Activated CD4-positive, alpha-beta memory T cell treated with anti-CD3 and anti-CD28 coated beads for 36 hours (primary cell): ENCODE measurements around the gene CCDC187. TPM values are rescaled to one million over a fixed set of nuclear protein-coding genes. Genes with fewer than 3 reads are reported as not detected.
"Not testable (repeated sequence)": the region's sequence is repeated elsewhere in the genome, so short reads cannot be mapped to it uniquely, and the experiment has no call there.

Experiments
- CTCF ChIA-PET: fragments of 350-600 bp; sonication (Branson Sonifier 250); formaldehyde crosslinking; loops from one replicate; lab custom pipeline; 2021; ENCODE audit warnings: antibody characterized with exemption, inconsistent platforms; lab: Charles Lee
- POLR2A ChIA-PET: fragments of 350-600 bp; sonication (Branson Sonifier 250); formaldehyde crosslinking; loops from one replicate; lab custom pipeline; 2021; ENCODE audit warnings: antibody characterized with exemption; lab: Charles Lee
- DNase-seq: peaks from one replicate; pipeline ENCODE4 v3.0.0-alpha.2; 2020
- H3K27ac Mint-ChIP-seq: one replicate; pipeline ENCODE4 v1.8.0; 2021; ENCODE audit warnings: mixed read lengths
- H3K27me3 Mint-ChIP-seq: one replicate; pipeline ENCODE4 v1.8.0; 2021; ENCODE audit warnings: mixed read lengths
- H3K36me3 Mint-ChIP-seq: one replicate; pipeline ENCODE4 v1.8.0; 2021; ENCODE audit warnings: mixed read lengths
- H3K4me1 Mint-ChIP-seq: one replicate; pipeline ENCODE4 v1.8.0; 2021; ENCODE audit warnings: low read depth, mixed read lengths
- H3K4me3 Mint-ChIP-seq: one replicate; pipeline ENCODE4 v1.8.0; 2021; ENCODE audit warnings: mild to moderate bottlenecking, mixed read lengths
- H3K9me3 Mint-ChIP-seq: one replicate; pipeline ENCODE4 v1.8.0; 2021; ENCODE audit warnings: mixed read lengths
- intact Hi-C: fragments of 100-400 bp; cut with micrococcal nuclease; formaldehyde crosslinking; loops from one replicate; pipeline ENCODE4 v1.15.1; 2023
- total RNA-seq, 2 experiments: library from RNA; stranded (reverse); gene quantifications; one replicate each; pipeline ENCODE4 v1.2.3, GENCODE V29; 2021

CCDC187 gene
- total RNA-seq, 2 experiments from 2014 or later: not detected

DNA sequence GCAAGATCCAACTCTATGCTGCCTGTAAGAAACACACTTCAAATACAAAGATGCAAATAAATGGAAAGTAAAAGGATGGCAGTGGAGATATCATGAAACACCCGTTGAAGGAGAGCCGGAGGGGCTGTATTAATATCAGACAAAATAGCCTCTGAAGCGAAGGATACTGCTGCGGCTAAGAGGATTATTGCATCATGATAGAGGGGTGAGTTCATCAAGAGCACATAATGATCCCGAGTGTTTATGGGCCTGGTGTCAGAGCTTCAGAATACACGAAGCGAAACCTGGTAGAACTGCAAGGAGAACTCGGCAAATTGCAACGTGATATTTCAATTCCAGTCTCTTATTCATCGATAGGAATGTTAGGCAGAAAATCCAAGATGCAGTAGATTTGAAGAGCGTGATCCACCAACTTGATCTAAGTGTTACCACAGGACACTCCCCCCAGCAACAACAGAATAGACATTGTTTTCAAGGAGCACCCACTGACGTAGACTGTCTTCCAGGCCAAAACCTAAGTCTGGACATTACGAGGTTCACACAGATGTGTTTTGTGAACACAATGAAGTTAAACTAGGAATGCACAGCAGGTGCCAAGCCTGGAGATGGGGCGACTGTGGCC is 30.5 kb downstream of the CCDC187 start:
- POLR2A ChIA-PET: no interaction called here
- Mint-ChIP-seq H3K27ac (no peak overlapping the region), H3K9me3 (no peaks in the 10 kb centered on the region), H3K36me3 (no peaks in the 10 kb centered on the region), H3K4me1 (no peaks in the 10 kb centered on the region), H3K27me3 (peaks cover 3% of the 10 kb centered on the region), H3K4me3 (no peak overlapping the region)
- CTCF ChIA-PET: no interaction called here
- intact Hi-C loops: no loop called here
- DNase-seq: no peak

DNA sequence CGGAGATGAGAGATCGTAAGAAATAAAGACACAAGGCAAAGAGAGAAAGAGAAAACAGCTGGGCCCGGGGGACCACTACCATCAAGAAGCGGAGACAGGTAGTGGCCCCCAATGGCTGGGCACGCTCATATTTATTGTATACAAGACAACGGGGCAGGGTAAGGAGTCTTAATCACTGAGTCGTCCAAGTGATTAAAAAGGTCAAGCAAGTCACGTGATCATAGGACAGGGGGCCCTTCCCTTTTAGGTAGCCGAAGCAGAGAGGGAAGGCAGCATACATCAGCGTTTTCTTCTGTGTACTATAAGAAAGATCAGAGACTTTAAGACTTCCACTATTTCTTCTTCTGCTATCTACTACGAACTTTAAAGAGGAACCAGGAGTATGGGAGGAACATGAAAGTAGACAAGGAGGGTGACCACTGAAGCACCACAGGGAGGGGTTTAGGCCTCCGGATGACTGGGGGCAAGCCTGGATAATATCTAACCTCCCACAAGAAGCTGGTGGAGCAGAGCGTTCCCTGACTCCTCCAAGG is 33.7 kb downstream of the CCDC187 start:
- no peaks in the 10 kb centered on the region for H3K9me3 Mint-ChIP-seq
- no peak overlapping the region for H3K4me3 Mint-ChIP-seq
- no peak overlapping the region for H3K27ac Mint-ChIP-seq
- intact Hi-C loops: no loop called here
- peaks cover 7% of the 10 kb centered on the region for H3K4me1 Mint-ChIP-seq
- DNase-seq: no peak
- peaks cover under 1% of the 10 kb centered on the region for H3K27me3 Mint-ChIP-seq
- POLR2A ChIA-PET: no interaction called here
- CTCF ChIA-PET: interaction anchor here (1.5 kb wide), 1 partner anchor 13 kb away, joined by 3 read pairs; no protein-coding TSS in a partner anchor
- H3K36me3 Mint-ChIP-seq: no peaks in the 10 kb centered on the region

DNA sequence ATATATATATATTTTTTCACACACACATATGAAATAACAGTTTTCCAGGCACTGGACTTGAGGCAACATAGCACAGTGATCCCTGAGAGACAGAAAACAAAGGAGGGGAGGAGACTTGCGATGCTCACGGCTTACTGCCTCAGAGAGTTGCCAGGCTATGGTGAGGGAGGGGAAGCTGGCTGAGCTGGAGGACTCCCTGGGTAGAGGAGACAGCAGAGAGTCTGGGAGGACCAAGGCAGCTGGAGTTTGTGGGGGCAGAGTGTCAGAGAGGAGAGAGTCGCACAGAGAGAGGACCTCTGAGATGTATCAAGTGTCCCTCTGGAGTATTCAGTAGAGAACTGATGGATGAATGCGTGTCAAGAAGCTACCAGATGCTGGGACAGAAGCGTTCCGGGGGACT is 35.2 kb downstream of the CCDC187 start:
- Mint-ChIP-seq H3K4me3 (no peak overlapping the region), H3K27ac (no peak overlapping the region), H3K27me3 (no peaks in the 10 kb centered on the region), H3K9me3 (no peaks in the 10 kb centered on the region), H3K4me1 (peaks cover 7% of the 10 kb centered on the region), H3K36me3 (no peaks in the 10 kb centered on the region)
- no peak for DNase-seq
- POLR2A ChIA-PET: no interaction called here
- CTCF ChIA-PET: interaction anchor here (0.7 to 1.5 kb wide), 3 partner anchors 13 to 18 kb away, joined by 3 read pairs; no protein-coding TSS in a partner anchor
- intact Hi-C loops: no loop called here

DNA sequence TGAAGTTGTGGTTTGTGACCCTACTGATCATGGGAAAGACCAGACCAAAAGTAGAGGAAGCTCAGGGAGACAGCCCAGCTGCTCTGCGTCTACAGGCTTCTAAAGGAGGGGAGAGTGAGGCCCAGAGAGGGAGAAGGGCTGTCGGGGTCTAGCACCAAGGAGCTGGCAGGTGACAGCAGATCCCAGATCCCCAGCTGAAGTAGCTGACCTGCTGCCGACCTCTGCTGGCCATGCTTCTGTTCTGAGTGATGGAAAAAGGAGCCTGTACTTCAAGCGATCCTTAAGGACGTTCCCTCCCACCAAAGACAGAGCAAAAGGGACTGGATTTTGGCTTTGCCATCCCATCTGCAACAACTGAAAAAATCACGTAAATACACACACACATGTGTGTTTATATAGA is 35.6 kb downstream of the CCDC187 start:
- Mint-ChIP-seq H3K9me3 (no peaks in the 10 kb centered on the region), H3K36me3 (no peaks in the 10 kb centered on the region), H3K27ac (no peak overlapping the region), H3K27me3 (no peaks in the 10 kb centered on the region), H3K4me3 (peak overlapping the region; percentile 65), H3K4me1 (peaks cover 7% of the 10 kb centered on the region)
- DNase-seq: no peak
- ChIA-PET CTCF (interaction anchor here (0.5 to 1.7 kb wide), 7 partner anchors 10 to 127 kb away, joined by 3 to 6 read pairs (median 4); no protein-coding TSS in a partner anchor), POLR2A (no interaction called here)
- intact Hi-C loops: no loop called here

DNA sequence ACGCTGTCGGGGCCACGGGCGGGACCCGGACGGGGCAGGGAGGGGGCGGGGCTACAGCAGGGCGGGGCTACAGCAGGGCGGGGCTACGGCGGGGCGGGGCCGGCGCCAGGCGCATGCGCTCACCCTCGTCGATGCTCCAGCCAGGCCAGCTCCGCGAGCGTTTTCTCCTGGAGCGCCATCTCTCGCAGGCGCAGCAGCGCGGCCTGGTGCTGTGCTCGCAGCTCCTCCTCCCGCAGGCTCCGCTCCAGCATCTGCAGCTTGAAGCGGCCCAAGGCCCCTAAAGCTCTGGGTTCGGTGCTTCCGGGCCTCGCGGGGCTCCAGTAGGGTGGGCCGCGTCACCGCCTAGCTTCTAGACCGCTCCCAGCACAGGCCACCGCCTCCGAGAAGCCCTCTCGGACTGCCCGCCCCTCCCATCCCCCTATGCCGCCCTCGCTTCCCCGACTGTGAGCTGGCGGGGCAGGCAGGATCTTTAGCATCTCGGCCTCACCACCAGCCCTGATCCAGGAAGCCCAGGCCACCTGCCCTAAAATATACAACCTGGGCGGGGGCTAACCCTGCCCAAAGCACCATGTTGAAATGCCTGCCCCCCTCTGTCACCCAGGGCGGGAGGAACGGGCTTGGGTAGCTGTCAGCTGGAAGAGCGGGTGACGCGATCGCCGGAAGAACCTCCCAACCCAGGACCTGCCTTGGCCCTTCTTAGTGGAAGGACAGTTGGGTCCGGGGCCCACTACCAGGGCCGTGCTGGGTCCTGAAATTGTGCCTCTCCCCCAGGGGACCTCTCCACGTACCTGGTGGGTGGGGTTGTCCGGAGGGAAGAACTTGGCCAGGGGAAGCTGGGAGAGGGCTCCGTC is 36.4 kb downstream of the CCDC187 start:
- Mint-ChIP-seq H3K4me1 (peaks cover 7% of the 10 kb centered on the region), H3K27ac (peak overlapping the region; percentile 18), H3K9me3 (no peaks in the 10 kb centered on the region), H3K36me3 (no peaks in the 10 kb centered on the region), H3K4me3 (peak overlapping the region; percentile 65), H3K27me3 (no peaks in the 10 kb centered on the region)
- intact Hi-C loops: loop anchor here (1.0 kb wide), 1 partner anchor 22 kb away; the partner anchor contains the start of gene QSOX2
- DNase-seq: peak; percentile 91
- ChIA-PET CTCF (interaction anchor here (0.5 to 1.7 kb wide), 12 partner anchors 10 to 178 kb away, joined by 3 to 9 read pairs (median 4); no protein-coding TSS in a partner anchor), POLR2A (interaction anchor here (1.0 to 1.3 kb wide), 4 partner anchors 17 to 539 kb away, joined by 3 to 4 read pairs (median 3); no protein-coding TSS in a partner anchor)

DNA sequence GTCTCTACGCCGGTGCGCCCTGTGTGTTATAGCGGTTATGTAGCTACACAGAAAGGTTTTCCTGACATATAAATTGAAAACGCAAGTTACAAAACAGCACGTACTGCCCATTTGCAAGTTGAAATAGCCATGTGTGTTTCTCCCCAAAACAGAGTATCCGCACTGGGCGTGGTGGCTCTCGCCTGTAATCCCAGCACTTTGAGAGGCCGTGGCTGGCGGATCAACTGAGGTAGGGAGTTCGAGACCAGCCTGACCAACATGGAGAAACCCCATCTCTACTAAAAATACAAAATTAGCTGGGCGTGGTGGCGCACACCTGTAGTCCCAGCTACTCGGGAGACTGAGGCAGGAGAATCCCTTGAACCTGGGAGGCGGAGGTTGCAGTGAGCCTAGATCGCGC is 37.3 kb downstream of the CCDC187 start:
- not testable (repeated sequence) for H3K9me3 Mint-ChIP-seq, H3K27me3 Mint-ChIP-seq, H3K4me1 Mint-ChIP-seq, DNase-seq, H3K36me3 Mint-ChIP-seq
- POLR2A ChIA-PET: interaction anchor here (1.0 to 1.3 kb wide), 4 partner anchors 16 to 540 kb away, joined by 3 to 4 read pairs (median 3); no protein-coding TSS in a partner anchor
- intact Hi-C loops: loop anchor here (1.0 kb wide), 1 partner anchor 21 kb away; the partner anchor contains the start of gene QSOX2
- CTCF ChIA-PET: interaction anchor here (0.7 to 1.7 kb wide), 6 partner anchors 23 to 177 kb away, joined by 3 to 9 read pairs (median 4); no protein-coding TSS in a partner anchor
- Mint-ChIP-seq H3K27ac (peak overlapping the region; percentile 18), H3K4me3 (peak overlapping the region; percentile 65)

DNA sequence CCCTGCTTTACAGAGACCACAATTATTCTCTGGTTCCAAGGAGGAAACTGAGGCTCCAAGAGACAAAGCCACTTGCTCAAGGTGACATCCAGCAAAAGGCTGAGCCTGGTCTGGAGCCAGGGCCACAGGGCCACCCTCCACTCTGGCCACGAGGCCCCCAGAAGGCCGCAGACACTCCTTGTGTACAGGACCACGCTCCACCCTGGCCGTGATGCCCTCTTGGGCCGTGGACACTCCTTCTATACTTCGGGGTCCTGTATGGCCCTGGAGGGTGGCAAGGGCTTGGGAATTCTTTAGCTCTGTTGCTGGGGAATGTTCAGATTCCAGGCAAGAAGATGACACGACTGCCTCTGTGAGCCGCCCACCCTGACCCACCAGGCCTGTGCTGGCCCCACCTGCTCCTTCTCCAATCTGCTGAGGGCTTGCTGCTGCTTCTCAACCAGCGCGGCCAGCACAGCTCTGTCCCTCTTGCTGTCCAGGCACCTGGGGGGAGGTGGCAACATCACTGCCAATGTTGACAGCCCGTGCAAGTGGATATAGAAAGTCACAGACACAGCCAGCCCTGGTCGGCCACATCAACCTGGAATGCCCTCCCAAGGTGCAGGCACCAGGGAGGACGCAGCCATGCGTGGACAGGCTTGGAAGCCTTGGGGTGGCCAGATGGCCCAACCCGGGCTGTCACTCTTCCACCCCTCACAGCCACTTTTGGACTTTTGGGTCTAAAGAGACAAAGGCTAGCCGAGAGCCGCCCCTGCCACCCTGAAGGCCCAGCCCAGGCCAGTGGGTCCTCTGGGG is 38.1 kb downstream of the CCDC187 start:
- intact Hi-C loops: no loop called here
- H3K4me3 Mint-ChIP-seq: no peak overlapping the region
- CTCF ChIA-PET: no interaction called here
- H3K4me1 Mint-ChIP-seq: peaks cover 7% of the 10 kb centered on the region
- no peak overlapping the region for H3K27ac Mint-ChIP-seq
- no peak for DNase-seq
- no peaks in the 10 kb centered on the region for H3K36me3 Mint-ChIP-seq
- POLR2A ChIA-PET: no interaction called here
- H3K9me3 Mint-ChIP-seq: no peaks in the 10 kb centered on the region
- no peaks in the 10 kb centered on the region for H3K27me3 Mint-ChIP-seq

DNA sequence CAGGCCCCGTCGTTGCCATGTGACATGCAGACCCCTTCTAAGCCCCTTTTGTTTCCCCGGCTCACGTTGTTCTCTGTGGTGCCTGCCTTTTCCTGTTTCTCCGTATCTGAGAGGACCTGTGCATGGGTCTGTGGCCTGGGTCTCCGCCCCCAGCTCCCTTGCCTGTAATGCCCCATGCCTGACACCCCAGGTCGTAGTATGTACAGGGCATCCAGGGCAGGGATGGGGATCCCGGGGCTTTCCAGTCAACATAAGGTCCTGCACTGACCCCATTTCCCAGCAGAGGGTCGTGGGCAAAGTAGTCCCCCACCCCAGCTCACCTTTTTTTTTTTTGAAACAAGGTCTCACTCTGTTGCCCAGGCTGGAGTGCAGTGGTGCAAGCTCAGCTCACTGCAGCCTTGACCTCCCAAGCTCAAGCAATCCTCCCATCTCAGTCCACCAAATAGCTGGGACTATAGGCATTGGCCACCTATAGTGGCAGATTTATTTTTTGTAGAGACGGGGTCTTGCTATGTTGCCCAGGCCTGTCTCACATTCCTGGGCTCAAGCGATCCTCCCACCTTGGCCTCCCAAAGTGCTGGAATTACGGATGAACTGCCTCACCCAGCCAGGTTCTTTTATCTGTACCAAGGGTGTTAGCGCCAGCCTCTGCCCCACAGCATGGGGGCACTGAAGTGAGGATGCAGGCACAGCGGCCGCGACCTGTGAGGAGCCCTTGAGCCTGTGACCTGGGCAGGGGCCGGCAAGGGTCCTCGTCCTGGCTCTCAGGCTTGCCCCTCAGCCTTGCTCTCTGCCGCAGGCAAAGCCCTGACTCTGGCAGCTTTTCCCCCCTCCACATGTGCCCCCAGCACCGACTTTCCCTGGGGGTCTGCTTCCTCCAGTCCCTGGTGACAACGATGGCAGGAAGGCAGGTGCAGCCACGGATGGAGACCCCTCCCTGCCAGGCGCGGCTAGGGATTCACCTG is 39.2 kb downstream of the CCDC187 start:
- no peaks in the 10 kb centered on the region for H3K36me3 Mint-ChIP-seq
- no peak overlapping the region for H3K27ac Mint-ChIP-seq
- intact Hi-C loops: no loop called here
- POLR2A ChIA-PET: no interaction called here
- no peak overlapping the region for H3K4me3 Mint-ChIP-seq
- no peak for DNase-seq
- CTCF ChIA-PET: no interaction called here
- H3K4me1 Mint-ChIP-seq: peaks cover 7% of the 10 kb centered on the region
- H3K27me3 Mint-ChIP-seq: no peaks in the 10 kb centered on the region
- no peaks in the 10 kb centered on the region for H3K9me3 Mint-ChIP-seq

DNA sequence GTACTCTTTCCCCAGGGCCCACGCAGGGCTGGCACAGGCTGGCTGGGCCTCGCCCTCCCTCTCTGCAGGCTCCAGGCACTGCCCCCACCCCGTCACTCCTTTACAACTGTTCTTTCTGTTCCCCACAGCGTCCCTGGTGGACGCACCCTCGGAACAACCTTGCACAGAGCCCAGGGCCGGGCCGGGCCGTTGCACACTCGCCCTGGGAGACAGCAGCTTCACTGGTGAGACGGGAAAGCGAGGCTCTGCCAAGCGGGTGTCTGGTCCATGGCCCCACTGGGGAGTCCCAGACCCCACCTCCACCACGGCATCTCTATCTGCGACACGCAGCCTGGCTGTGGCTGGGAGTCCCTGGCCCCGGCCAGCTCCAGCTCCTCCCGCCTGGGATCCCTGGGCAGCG is 39.9 kb downstream of the CCDC187 start:
- DNase-seq: no peak
- intact Hi-C loops: no loop called here
- Mint-ChIP-seq H3K27me3 (no peaks in the 10 kb centered on the region), H3K27ac (no peak overlapping the region), H3K36me3 (no peaks in the 10 kb centered on the region), H3K9me3 (no peaks in the 10 kb centered on the region), H3K4me1 (peaks cover 7% of the 10 kb centered on the region), H3K4me3 (no peak overlapping the region)
- POLR2A ChIA-PET: no interaction called here
- CTCF ChIA-PET: no interaction called here

DNA sequence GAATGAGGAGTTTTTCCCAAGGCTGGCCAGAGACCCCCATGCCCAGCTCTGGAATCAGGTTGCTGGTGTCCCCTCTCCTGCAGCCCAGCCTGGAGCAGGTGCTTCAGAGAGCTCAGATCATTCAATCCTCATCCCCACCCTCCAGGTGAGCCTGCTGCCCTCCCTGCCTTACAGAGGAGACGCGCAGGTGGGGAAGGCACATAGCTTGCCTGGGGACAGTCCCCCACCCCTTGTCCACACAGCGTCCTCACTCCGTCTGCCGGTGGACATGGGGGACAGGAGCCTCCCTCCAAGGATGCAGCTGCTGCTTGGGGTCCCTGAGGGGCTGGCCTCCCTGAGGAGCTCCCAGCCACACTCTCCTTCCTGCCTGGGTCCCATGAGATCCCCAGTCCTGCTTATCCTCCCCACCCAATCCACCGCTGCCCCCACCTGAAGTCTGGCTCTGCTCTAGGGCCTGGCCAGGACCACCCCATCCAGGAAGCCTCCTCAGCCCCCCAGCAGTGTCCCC is 41.2 kb downstream of the CCDC187 start:
- Mint-ChIP-seq H3K27ac (no peak overlapping the region), H3K36me3 (no peaks in the 10 kb centered on the region), H3K9me3 (no peaks in the 10 kb centered on the region), H3K27me3 (no peaks in the 10 kb centered on the region), H3K4me1 (peaks cover 7% of the 10 kb centered on the region), H3K4me3 (no peak overlapping the region)
- DNase-seq: no peak
- ChIA-PET CTCF (no interaction called here), POLR2A (no interaction called here)
- intact Hi-C loops: no loop called here
